Liver (tissue), 9 donors: Measurements from ENCODE around the gene ARHGEF9. TPM values are rescaled to one million over a fixed set of nuclear protein-coding genes. Genes with fewer than 3 reads are reported as not detected.

Experiments
- DNase-seq: peaks from one replicate; pipeline ENCODE4 v3.0.0-alpha.2; 2017; ENCODE audit warnings: low spot score
- H3K27ac ChIP-seq, 2 donors: one replicate each; pipeline ENCODE4 v1.7.0; 2013; ENCODE audit warnings: inconsistent platforms in 2 of 2, low read length in 2 of 2, control low read depth in 1 of 2, low read depth in 1 of 2, mild to moderate bottlenecking in 1 of 2
- H3K27me3 ChIP-seq, 4 donors: one replicate each; pipeline versions ENCODE4 v1.6.1 to v1.7.0; 2013; ENCODE audit warnings: low read length in 3 of 4, inconsistent platforms in 1 of 4, mild to moderate bottlenecking in 1 of 4, moderate library complexity in 1 of 4; ENCODE audit not compliant: control insufficient read depth in 4 of 4, insufficient read depth in 4 of 4
- H3K36me3 ChIP-seq, 4 donors: one replicate each; pipeline versions ENCODE4 v1.6.1 to v1.7.0; 2013; ENCODE audit warnings: low read length in 3 of 4, mild to moderate bottlenecking in 3 of 4, low read depth in 1 of 4, moderate library complexity in 1 of 4; ENCODE audit not compliant: control insufficient read depth in 4 of 4, insufficient read depth in 3 of 4
- H3K4me1 ChIP-seq, 4 donors: one replicate each; pipeline versions ENCODE4 v1.6.1 to v1.7.0; 2013; ENCODE audit warnings: low read length in 3 of 4, mild to moderate bottlenecking in 3 of 4, moderate library complexity in 1 of 4; ENCODE audit not compliant: control insufficient read depth in 4 of 4, insufficient read depth in 4 of 4
- H3K4me3 ChIP-seq, 3 donors: one replicate each; pipeline versions ENCODE4 v1.6.1 to v1.7.0; 2013; ENCODE audit warnings: low read length in 3 of 3, control low read depth in 1 of 3, low read depth in 1 of 3, mild to moderate bottlenecking in 1 of 3
- H3K9ac ChIP-seq, 2 donors: one replicate each; pipeline ENCODE4 v1.7.0; 2013; ENCODE audit warnings: low read length in 2 of 2, mild to moderate bottlenecking in 2 of 2, moderate library complexity in 2 of 2, control low read depth in 1 of 2, low read depth in 1 of 2
- H3K9me3 ChIP-seq, 4 donors: one replicate each; pipeline versions ENCODE4 v1.6.1 to v1.7.0; 2013; ENCODE audit warnings: low read length in 3 of 4; ENCODE audit not compliant: control insufficient read depth in 4 of 4
- ATF3 ChIP-seq: IDR thresholded peaks from 2 replicates; pipeline ENCODE4 v1.6.1; 2016; ENCODE audit warnings: antibody characterized with exemption
- CTCF ChIP-seq: fragments of 150-350 bp; IDR thresholded peaks from 2 replicates; pipeline ENCODE4 v1.5.1; 2017; ENCODE audit warnings: improper control_type of control experiment, low read depth, low read length; ENCODE audit not compliant: missing input control
- EGR1 ChIP-seq, 2 donors: IDR thresholded peaks; 2 replicates each; pipeline ENCODE4 v1.6.1; 2016 to 2018; ENCODE audit warnings: antibody characterized with exemption in 2 of 2, low read depth in 2 of 2
- FOXA1 ChIP-seq: IDR thresholded peaks from 2 replicates; pipeline ENCODE4 v1.6.1; 2016; ENCODE audit warnings: antibody characterized with exemption
- FOXA2 ChIP-seq: IDR thresholded peaks from 2 replicates; pipeline ENCODE4 v1.6.1; 2016; ENCODE audit warnings: antibody characterized with exemption
- GABPA ChIP-seq, 2 donors: IDR thresholded peaks in 1 of 2; conservative IDR thresholded peaks in 1 of 2; 2 replicates each; pipeline ENCODE4 v1.6.1; 2016; ENCODE audit warnings: antibody characterized with exemption in 2 of 2, mild to moderate bottlenecking in 1 of 2, moderate library complexity in 1 of 2
- HNF4A ChIP-seq, 2 donors: conservative IDR thresholded peaks; 2 replicates each; pipeline ENCODE4 v1.6.1; 2016; ENCODE audit warnings: antibody characterized with exemption in 2 of 2, mild to moderate bottlenecking in 2 of 2
- HNF4G ChIP-seq: IDR thresholded peaks from 2 replicates; pipeline ENCODE4 v1.6.1; 2016; ENCODE audit warnings: antibody characterized with exemption
- JUND ChIP-seq, 2 donors: IDR thresholded peaks; 2 replicates each; pipeline ENCODE4 v1.6.1; 2016; ENCODE audit warnings: antibody characterized with exemption in 2 of 2
- MAX ChIP-seq: IDR thresholded peaks from 2 replicates; pipeline ENCODE4 v1.6.1; 2016; ENCODE audit warnings: antibody characterized with exemption
- NR2F2 ChIP-seq: IDR thresholded peaks from 2 replicates; pipeline ENCODE4 v1.6.1; 2016; ENCODE audit warnings: antibody characterized with exemption
- RAD21 ChIP-seq, 2 donors: IDR thresholded peaks; 2 replicates each; pipeline ENCODE4 v1.6.1; 2016; ENCODE audit warnings: antibody characterized with exemption in 2 of 2, mild to moderate bottlenecking in 2 of 2
- REST ChIP-seq: IDR thresholded peaks from 2 replicates; pipeline ENCODE4 v1.6.1; 2016; ENCODE audit warnings: antibody characterized with exemption, mild to moderate bottlenecking
- RXRA ChIP-seq, 2 donors: IDR thresholded peaks; 2 replicates each; pipeline ENCODE4 v1.6.1; 2017 to 2018; ENCODE audit warnings: antibody characterized with exemption in 2 of 2, mild to moderate bottlenecking in 1 of 2
- SP1 ChIP-seq: IDR thresholded peaks from 2 replicates; pipeline ENCODE4 v1.6.1; 2018; ENCODE audit warnings: antibody characterized with exemption, mild to moderate bottlenecking
- TAF1 ChIP-seq: conservative IDR thresholded peaks from 2 replicates; pipeline ENCODE4 v1.6.1; 2016; ENCODE audit warnings: antibody characterized with exemption, mild to moderate bottlenecking
- YY1 ChIP-seq: IDR thresholded peaks from 2 replicates; pipeline ENCODE4 v1.6.1; 2016; ENCODE audit warnings: antibody characterized with exemption, mild to moderate bottlenecking
- ZBTB33 ChIP-seq: IDR thresholded peaks from 2 replicates; pipeline ENCODE4 v1.6.1; 2016; ENCODE audit warnings: antibody characterized with exemption
- WGBS: extraction: QIAGEN DNeasy Blood & Tissue Kit; methylation state at CpG from one replicate; pipeline ENCODE4 v1.1.7; 2013; 5-methylcytosine and 5-hydroxymethylcytosine counted together
- polyA plus RNA-seq, 2 donors: library from polyadenylated mRNA; stranded (reverse) in 1 of 2; unstranded in 1 of 2; fragments of 200-250 nt in 1 of 2; fragments of >200 nt in 1 of 2; fragmentation: Nextera tagmentation in 1 of 2; extraction: Ambion mirVana in 1 of 2; gene quantifications; one replicate each; pipeline versions ENCODE4 v1.2.1 to v1.2.3, GENCODE V29; 2013 to 2015
- total RNA-seq, 2 donors: library from RNA; depleted of rRNA; stranded (reverse); fragments of >200 nt; gene quantifications; one replicate each; pipeline ENCODE4 v1.2.3, GENCODE V29; 2014
- donor health status: healthy.
- donor health status: healthy.
- donor health status: healthy.
- donor health status: healthy.
- donor health status: healthy.

Gene ARHGEF9
- total and polyA plus RNA-seq, 4 donors = 2.1 to 9.0 (median 6.2) TPM

GRCh38 chrX:63719633-63720032 lies 65.4 kb downstream of the ARHGEF9 start:
- Histone ChIP-seq H3K9ac (no peak overlapping the region), H3K9me3 (no peaks in the 10 kb centered on the region), H3K27ac (no peak overlapping the region), H3K4me3 (no peak overlapping the region), H3K4me1 (peaks cover 0 to 2% (median 0%) of the 10 kb centered on the region in 4 donors), H3K36me3 (peaks cover 0 to 2% (median 0%) of the 10 kb centered on the region in 4 donors), H3K27me3 (no peaks in the 10 kb centered on the region)
- DNase-seq = no peak
- TF ChIP-seq SP1 (no peak), REST (no peak), GABPA (IDR thresholded peaks at IDR 0.05 in 1 of 2, conservative IDR thresholded peaks at IDR 0.05 in 1 of 2) (no peak), CTCF (no peak), JUND (IDR thresholded peaks at IDR 0.05) (no peak), NR2F2 (no peak), ATF3 (no peak), FOXA1 (no peak), ZBTB33 (no peak), RAD21 (IDR thresholded peaks at IDR 0.05) (no peak), RXRA (IDR thresholded peaks at IDR 0.05) (no peak), HNF4G (no peak), FOXA2 (no peak), YY1 (no peak)

GRCh38 chrX:63718010-63718694 lies 66.9 kb downstream of the ARHGEF9 start:
- Histone ChIP-seq H3K9ac (no peak overlapping the region), H3K4me3 (no peak overlapping the region), H3K4me1 (peaks cover 0 to 9% (median 5%) of the 10 kb centered on the region in 4 donors), H3K27ac (no peak overlapping the region), H3K9me3 (no peaks in the 10 kb centered on the region), H3K36me3 (peaks cover 0 to 2% (median 0%) of the 10 kb centered on the region in 4 donors), H3K27me3 (no peaks in the 10 kb centered on the region)
- 90% methylated on average over 2 of the region's 2 CpGs for WGBS
- DNase-seq = no peak
- TF ChIP-seq GABPA (IDR thresholded peaks at IDR 0.05 in 1 of 2, conservative IDR thresholded peaks at IDR 0.05 in 1 of 2) (no peak), EGR1 (IDR thresholded peaks at IDR 0.05; ENCODE audit: low read depth in 2 of 2) (no peak), SP1 (no peak), FOXA2 (no peak), JUND (IDR thresholded peaks at IDR 0.05) (no peak), HNF4G (no peak), RAD21 (IDR thresholded peaks at IDR 0.05) (no peak), MAX (no peak), HNF4A (conservative IDR thresholded peaks at IDR 0.05) (no peak), FOXA1 (no peak), ZBTB33 (no peak), CTCF (no peak), TAF1 (no peak), RXRA (IDR thresholded peaks at IDR 0.05) (no peak)
